K562 (cell line): ENCODE results near the gene MYH9. TPM values are rescaled to one million over a fixed set of nuclear protein-coding genes. Genes with fewer than 3 reads are reported as not detected.

Experiments used
- ATAC-seq: fragments of 200-7000 bp; cut with Tn5 transposase; 3 replicates; pipeline ENCODE4 v1.9.1; 2020; ENCODE audit warnings: moderate library complexity
- BruUV-seq: library from RNA; stranded (reverse); fragments of 400-500 nt; replicated peaks from 2 replicates; lab custom pipeline; 2021; lab: Mats Ljungman, UMichigan
- CTCF ChIA-PET: fragments of 300-600 bp; formaldehyde crosslinking; extraction: SDS; loops from one replicate; lab custom pipeline; 2021; ENCODE audit warnings: low intra/inter-chr PET ratio; lab: Yijun Ruan, JAX
- POLR2A ChIA-PET: fragments of 300-600, 350-650 bp; sonication (Branson Sonifier 250); formaldehyde crosslinking; extraction: SDS; loops from one replicate; lab custom pipeline; 2021; ENCODE audit warnings: antibody characterized with exemption, inconsistent platforms; lab: Yijun Ruan, JAX
- DNase-seq, 4 experiments: peaks; one replicate each; pipeline versions ENCODE4 v3.0.0 to v3.0.0-alpha.2; 2011 to 2018; ENCODE audit warnings: low spot score in 3 of 4, mixed read lengths in 3 of 4; ENCODE audit errors: extremely low read depth in 1 of 4
- FAIRE-seq: peaks from 2 replicates; lab custom pipeline; 2011; peaks lifted over from hg19 to GRCh38; lab: Jason Lieb, UNC
- H2AFZ ChIP-seq: 2 replicates; pipeline ENCODE4 v1.6.0; 2011; ENCODE audit warnings: low read depth, low read length, control low read depth, inconsistent platforms
- H3K27ac ChIP-seq: fragments of 200-600 bp; 3 replicates; pipeline ENCODE4 v1.8.0; 2011; ENCODE audit warnings: low read depth, mild to moderate bottlenecking, control low read depth, inconsistent platforms, low read length, moderate library complexity, mixed read lengths; ENCODE audit errors: extremely low read depth
- H3K27me3 ChIP-seq, 2 experiments: fragments of 300-600 bp in 1 of 2; 2 replicates in 1 of 2; 3 replicates in 1 of 2; pipeline versions ENCODE4 v1.6.0 to v1.8.0; 2011; ENCODE audit warnings: inconsistent platforms in 2 of 2, low read length in 2 of 2, mild to moderate bottlenecking in 1 of 2, mixed read lengths in 1 of 2, moderate library complexity in 1 of 2; ENCODE audit not compliant: control insufficient read depth in 2 of 2, insufficient read depth in 2 of 2
- H3K36me3 ChIP-seq: fragments of 300-600 bp; 3 replicates; pipeline ENCODE4 v1.8.0; 2011; ENCODE audit warnings: mild to moderate bottlenecking, low read length, inconsistent platforms; ENCODE audit not compliant: control insufficient read depth, insufficient read depth
- H3K4me1 ChIP-seq, 2 experiments: fragments of 200-600 bp in 1 of 2; replicated peaks in 1 of 2; 2 replicates in 1 of 2; 3 replicates in 1 of 2; pipeline versions ENCODE4 v1.5.1 to v1.8.0; 2011; ENCODE audit warnings: inconsistent platforms in 2 of 2, low read length in 2 of 2, mild to moderate bottlenecking in 1 of 2, mixed read lengths in 1 of 2, moderate library complexity in 1 of 2; ENCODE audit not compliant: control insufficient read depth in 2 of 2, insufficient read depth in 2 of 2
- H3K4me2 ChIP-seq: 2 replicates; pipeline ENCODE4 v1.6.1; 2011; ENCODE audit warnings: low read length, control low read depth, inconsistent platforms, mixed read lengths; ENCODE audit not compliant: insufficient read depth
- H3K4me3 ChIP-seq: fragments of 200-600 bp; sonication (generic), shearing (Covaris generic); 2 replicates; pipeline ENCODE4 v1.5.1; 2016; ENCODE audit warnings: control low read depth, inconsistent platforms
- H3K79me2 ChIP-seq: fragments of 200-600 bp; 3 replicates; pipeline ENCODE4 v1.8.0; 2011; ENCODE audit warnings: low read length, inconsistent platforms; ENCODE audit not compliant: control insufficient read depth, insufficient read depth
- H3K9ac ChIP-seq, 2 experiments: 2 replicates each; pipeline versions ENCODE4 v1.6.0 to v1.6.1; 2011; ENCODE audit warnings: low read depth in 2 of 2, low read length in 2 of 2, control low read depth in 1 of 2, inconsistent platforms in 1 of 2, mild to moderate bottlenecking in 1 of 2, mixed read lengths in 1 of 2; ENCODE audit not compliant: insufficient read depth in 1 of 2
- H3K9me1 ChIP-seq: one replicate; pipeline ENCODE4 v1.6.0; 2011; ENCODE audit warnings: inconsistent platforms, mild to moderate bottlenecking, low read length, moderate library complexity; ENCODE audit not compliant: control insufficient read depth, insufficient read depth
- H3K9me3 ChIP-seq: replicated peaks from 2 replicates; pipeline ENCODE4 v1.5.1; 2011; ENCODE audit warnings: low read depth, low read length, inconsistent platforms; ENCODE audit not compliant: control insufficient read depth, insufficient read depth
- H4K20me1 ChIP-seq: replicated peaks from 2 replicates; pipeline ENCODE4 v1.6.1; 2011; ENCODE audit warnings: low read length, inconsistent platforms, mixed read lengths; ENCODE audit not compliant: control insufficient read depth, insufficient read depth
- COPS2 ChIP-seq: fragments of 450-650 bp; conservative IDR thresholded peaks from 2 replicates; pipeline ENCODE4 v1.6.1; 2016; ENCODE audit warnings: mild to moderate bottlenecking, moderate library complexity
- FOS ChIP-seq: IDR thresholded peaks from 3 replicates; pipeline ENCODE4 v1.6.1; 2011; ENCODE audit not compliant: insufficient read length; ENCODE audit errors: extremely low read depth
- KDM4B ChIP-seq, 2 experiments: fragments of 450-650 bp in 1 of 2; sonication (generic) in 1 of 2; IDR thresholded peaks; 2 replicates each; pipeline ENCODE4 v1.6.1; 2016 to 2017; ENCODE audit warnings: borderline replicate concordance in 2 of 2, antibody characterized with exemption in 1 of 2, low read depth in 1 of 2, mild to moderate bottlenecking in 1 of 2
- L3MBTL2 ChIP-seq: fragments of 450-650 bp; IDR thresholded peaks from 2 replicates; pipeline ENCODE4 v1.6.1; 2016; ENCODE audit warnings: mild to moderate bottlenecking, moderate library complexity
- LEF1 ChIP-seq: fragments of 450-650 bp; IDR thresholded peaks from 2 replicates; pipeline ENCODE4 v1.6.1; 2016; ENCODE audit warnings: mild to moderate bottlenecking
- MTA2 ChIP-seq: fragments of 450-650 bp; IDR thresholded peaks from 2 replicates; pipeline ENCODE4 v1.6.1; 2016; ENCODE audit warnings: low read depth
- POLR2AphosphoS5 ChIP-seq: IDR thresholded peaks from 2 replicates; pipeline ENCODE4 v1.6.1; 2011; ENCODE audit warnings: mild to moderate bottlenecking, low read depth, low read length, moderate library complexity; ENCODE audit not compliant: control insufficient read depth, insufficient read depth
- PYGO2 ChIP-seq: fragments of 450-650 bp; IDR thresholded peaks from 2 replicates; pipeline ENCODE4 v1.6.1; 2016; ENCODE audit warnings: mild to moderate bottlenecking, missing genetic modification characterization, moderate library complexity, missing compliant biosample characterization
- RBM22 ChIP-seq: fragments of 200-400 bp; formaldehyde crosslinking; IDR thresholded peaks from 2 replicates; pipeline ENCODE4 v1.6.1; 2018; ENCODE audit warnings: low read length, low read depth; ENCODE audit not compliant: poor library complexity, severe bottlenecking
- RFX7 ChIP-seq: fragments of 250-450 bp; sonication (Bioruptor Pico); IDR thresholded peaks from 2 replicates; pipeline ENCODE4 v1.5.1; 2021; ENCODE audit warnings: mild to moderate bottlenecking
- XRCC5 ChIP-seq: fragments of 200-400 bp; formaldehyde crosslinking; IDR thresholded peaks from 2 replicates; pipeline ENCODE4 v1.6.1; 2017; ENCODE audit warnings: low read depth, mild to moderate bottlenecking, low read length
- ZNF830 ChIP-seq: fragments of 250-450 bp; sonication (Bioruptor Pico); IDR thresholded peaks from 2 replicates; pipeline ENCODE4 v1.5.0; 2021; ENCODE audit warnings: mild to moderate bottlenecking
- WGBS: fragments of 100-300 bp; shearing (Covaris generic); methylation state at CpG from one replicate; pipeline ENCODE4 v1.1.6; 2016; ENCODE audit warnings: low coverage, mixed read lengths; ENCODE audit not compliant: insufficient coverage; ENCODE audit errors: missing lambda C conversion rate; 5-methylcytosine and 5-hydroxymethylcytosine counted together
- in situ Hi-C: fragments of 300-500 bp; cut with MboI; formaldehyde crosslinking; loops from 4 replicates; pipeline ENCODE4 v1.15.0; 2018; ENCODE audit warnings: inconsistent platforms, mixed read lengths
- intact Hi-C: fragments of 100-400 bp; cut with micrococcal nuclease; formaldehyde crosslinking; loops from 2 replicates; pipeline ENCODE4 v1.14.2; 2022
- polyA plus RNA-seq, 8 experiments: library from polyadenylated mRNA; depleted of rRNA in 4 of 8; stranded (reverse) in 5 of 8; unstranded in 3 of 8; fragments of >200 nt; fragmentation: Nextera tagmentation in 2 of 8; fragmentation: Illumina TruSeq in 1 of 8; extraction: Ambion mirVana in 2 of 8; extraction: Trizol in 1 of 8; gene quantifications; 2 replicates each; pipeline versions ENCODE4 v1.2.1 to v1.2.3, GENCODE V29; 2011 to 2014; ENCODE audit warnings: inconsistent platforms in 1 of 8, missing spikeins in 1 of 8
- total RNA-seq, 7 experiments: library from RNA; depleted of rRNA in 6 of 7; stranded (reverse); fragments of >200 nt in 6 of 7; fragmentation: Illumina TruSeq in 2 of 7; extraction: Trizol in 2 of 7; gene quantifications; 2 replicates each; pipeline versions ENCODE4 v1.2.1 to v1.2.3, GENCODE V29; 2011 to 2021; ENCODE audit warnings: low replicate concordance in 1 of 7
- TF ChIP-seq, protein P1 (sequence below): fragments of 450-650 bp; conservative IDR thresholded peaks from 2 replicates; pipeline ENCODE4 v1.6.1; 2016; ENCODE audit warnings: missing genetic modification characterization, low read depth, mild to moderate bottlenecking, missing compliant biosample characterization, moderate library complexity
- TF ChIP-seq, protein P2 (sequence below): fragments of 450-650 bp; IDR thresholded peaks from 2 replicates; pipeline ENCODE4 v1.6.1; 2017; ENCODE audit warnings: antibody characterized with exemption, mild to moderate bottlenecking
- TF ChIP-seq, protein P3 (sequence below): fragments of 250-450 bp; sonication (Bioruptor Pico); IDR thresholded peaks from 2 replicates; pipeline ENCODE4 v1.8.0; 2021; ENCODE audit warnings: moderate library complexity, mild to moderate bottlenecking, inconsistent platforms

MYH9 gene
- total and polyA plus RNA-seq, 9 of the 15 experiments (the other 6 are each of a cell fraction or from before 2014, with no cell fraction given) = 0.71 to 111 (median 24.6) TPM

DNA sequence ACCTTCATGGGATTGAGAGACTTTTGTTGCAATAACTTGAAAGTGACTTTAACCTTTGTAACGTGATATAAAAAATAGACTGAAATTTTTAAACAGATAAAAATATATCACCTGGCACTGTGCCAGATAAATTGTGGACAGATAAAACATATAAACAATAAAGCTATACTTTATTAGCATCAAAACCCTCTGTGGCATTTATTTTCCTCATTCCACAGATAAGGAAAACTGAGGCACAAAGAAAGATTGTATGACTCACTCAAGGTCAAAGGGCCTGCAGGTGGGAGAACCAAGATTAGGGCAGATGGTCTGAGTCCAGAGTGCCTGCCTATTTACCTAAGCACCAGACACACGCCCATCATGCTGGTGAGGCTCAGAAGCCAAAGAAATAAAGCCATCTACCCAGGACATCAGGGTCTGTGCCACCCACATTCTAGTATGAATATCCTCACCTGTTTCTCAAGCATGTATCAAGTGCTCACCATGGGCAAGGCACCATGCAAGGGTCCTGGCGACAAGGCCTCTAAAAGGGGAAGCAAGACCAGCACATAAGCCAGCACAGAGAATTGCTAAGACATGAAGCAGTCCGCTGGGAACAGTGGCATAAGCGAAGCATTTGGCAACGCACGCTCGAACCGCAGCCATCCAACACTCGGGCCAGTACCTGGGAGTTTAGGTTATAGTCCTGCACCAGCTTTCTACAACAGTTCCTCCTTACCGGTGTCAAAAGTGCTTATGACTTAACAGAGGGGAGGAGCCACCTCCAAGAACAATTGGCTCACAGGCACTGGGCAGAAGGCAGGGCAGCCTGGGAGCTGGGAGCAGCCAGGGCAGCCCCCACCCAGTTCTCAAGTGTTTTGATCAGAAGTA, 17.6 kb downstream of the MYH9 start:
- DNase-seq = peak; percentile 53 to 80 (median 58)
- ChIA-PET POLR2A (interaction anchor here (0.7 to 0.9 kb wide), 2 partner anchors 13 to 18 kb away, joined by 3 read pairs; no protein-coding TSS in a partner anchor), CTCF (no interaction called here)
- in situ Hi-C loops = no loop called here
- BruUV-seq = no TSS peak
- Histone ChIP-seq H4K20me1 (peaks cover 38% of the 10 kb centered on the region), H3K27ac (peak overlapping the region; percentile 62; the same call in 2 of the 3 replicates), H3K4me3 (no peak overlapping the region), H3K9me3 (no peaks in the 10 kb centered on the region), H3K9ac (no peak overlapping the region), H3K9me1 (peaks cover under 1% of the 10 kb centered on the region), H2AFZ (no peak overlapping the region), H3K36me3 (peaks cover 10% of the 10 kb centered on the region; the same call in 2 of the 3 replicates), H3K79me2 (peaks cover 65% of the 10 kb centered on the region), H3K4me2 (peak overlapping the region; percentile 46), H3K27me3 (no peaks in the 10 kb centered on the region), H3K4me1 (peaks cover 41 to 42% of the 10 kb centered on the region in 2 experiments)
- FAIRE-seq = peak; percentile 92
- WGBS = 25% methylated on average over 8 of the region's 11 CpGs
- ATAC-seq = peak; percentile 36
- intact Hi-C loops = loop anchor here (5.0 kb wide), 2 partner anchors 52 to 97 kb away; no protein-coding TSS in a partner anchor
- TF ChIP-seq LEF1 = no peak
- TF ChIP-seq MTA2 = peak; percentile 68
- no peak for TF ChIP-seq RBM22
- TF ChIP-seq ZNF830 = no peak
- peak; percentile 65; the same call in 1 of the 2 replicates for TF ChIP-seq POLR2AphosphoS5
- TF ChIP-seq XRCC5 = no peak
- TF ChIP-seq, protein P1, sequence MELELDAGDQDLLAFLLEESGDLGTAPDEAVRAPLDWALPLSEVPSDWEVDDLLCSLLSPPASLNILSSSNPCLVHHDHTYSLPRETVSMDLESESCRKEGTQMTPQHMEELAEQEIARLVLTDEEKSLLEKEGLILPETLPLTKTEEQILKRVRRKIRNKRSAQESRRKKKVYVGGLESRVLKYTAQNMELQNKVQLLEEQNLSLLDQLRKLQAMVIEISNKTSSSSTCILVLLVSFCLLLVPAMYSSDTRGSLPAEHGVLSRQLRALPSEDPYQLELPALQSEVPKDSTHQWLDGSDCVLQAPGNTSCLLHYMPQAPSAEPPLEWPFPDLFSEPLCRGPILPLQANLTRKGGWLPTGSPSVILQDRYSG (tag) = no peak
- TF ChIP-seq L3MBTL2 = no peak
- peak; percentile 50 for TF ChIP-seq FOS
- TF ChIP-seq, protein P2, sequence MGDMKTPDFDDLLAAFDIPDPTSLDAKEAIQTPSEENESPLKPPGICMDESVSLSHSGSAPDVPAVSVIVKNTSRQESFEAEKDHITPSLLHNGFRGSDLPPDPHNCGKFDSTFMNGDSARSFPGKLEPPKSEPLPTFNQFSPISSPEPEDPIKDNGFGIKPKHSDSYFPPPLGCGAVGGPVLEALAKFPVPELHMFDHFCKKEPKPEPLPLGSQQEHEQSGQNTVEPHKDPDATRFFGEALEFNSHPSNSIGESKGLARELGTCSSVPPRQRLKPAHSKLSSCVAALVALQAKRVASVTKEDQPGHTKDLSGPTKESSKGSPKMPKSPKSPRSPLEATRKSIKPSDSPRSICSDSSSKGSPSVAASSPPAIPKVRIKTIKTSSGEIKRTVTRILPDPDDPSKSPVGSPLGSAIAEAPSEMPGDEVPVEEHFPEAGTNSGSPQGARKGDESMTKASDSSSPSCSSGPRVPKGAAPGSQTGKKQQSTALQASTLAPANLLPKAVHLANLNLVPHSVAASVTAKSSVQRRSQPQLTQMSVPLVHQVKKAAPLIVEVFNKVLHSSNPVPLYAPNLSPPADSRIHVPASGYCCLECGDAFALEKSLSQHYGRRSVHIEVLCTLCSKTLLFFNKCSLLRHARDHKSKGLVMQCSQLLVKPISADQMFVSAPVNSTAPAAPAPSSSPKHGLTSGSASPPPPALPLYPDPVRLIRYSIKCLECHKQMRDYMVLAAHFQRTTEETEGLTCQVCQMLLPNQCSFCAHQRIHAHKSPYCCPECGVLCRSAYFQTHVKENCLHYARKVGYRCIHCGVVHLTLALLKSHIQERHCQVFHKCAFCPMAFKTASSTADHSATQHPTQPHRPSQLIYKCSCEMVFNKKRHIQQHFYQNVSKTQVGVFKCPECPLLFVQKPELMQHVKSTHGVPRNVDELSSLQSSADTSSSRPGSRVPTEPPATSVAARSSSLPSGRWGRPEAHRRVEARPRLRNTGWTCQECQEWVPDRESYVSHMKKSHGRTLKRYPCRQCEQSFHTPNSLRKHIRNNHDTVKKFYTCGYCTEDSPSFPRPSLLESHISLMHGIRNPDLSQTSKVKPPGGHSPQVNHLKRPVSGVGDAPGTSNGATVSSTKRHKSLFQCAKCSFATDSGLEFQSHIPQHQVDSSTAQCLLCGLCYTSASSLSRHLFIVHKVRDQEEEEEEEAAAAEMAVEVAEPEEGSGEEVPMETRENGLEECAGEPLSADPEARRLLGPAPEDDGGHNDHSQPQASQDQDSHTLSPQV = no peak
- TF ChIP-seq PYGO2 (tag) = no peak
- TF ChIP-seq, protein P3, sequence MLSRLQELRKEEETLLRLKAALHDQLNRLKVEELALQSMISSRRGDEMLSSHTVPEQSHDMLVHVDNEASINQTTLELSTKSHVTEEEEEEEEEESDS (CRISPR knock-in tag) = no peak
- no peak for TF ChIP-seq COPS2
- no peak for TF ChIP-seq KDM4B (IDR thresholded peaks at IDR 0.05; ENCODE audit: borderline replicate concordance in 2 of 2, low read depth in 1 of 2)
- TF ChIP-seq RFX7 (CRISPR knock-in tag) = no peak
